ENCODE results near the gene SMURF1.

DNA sequence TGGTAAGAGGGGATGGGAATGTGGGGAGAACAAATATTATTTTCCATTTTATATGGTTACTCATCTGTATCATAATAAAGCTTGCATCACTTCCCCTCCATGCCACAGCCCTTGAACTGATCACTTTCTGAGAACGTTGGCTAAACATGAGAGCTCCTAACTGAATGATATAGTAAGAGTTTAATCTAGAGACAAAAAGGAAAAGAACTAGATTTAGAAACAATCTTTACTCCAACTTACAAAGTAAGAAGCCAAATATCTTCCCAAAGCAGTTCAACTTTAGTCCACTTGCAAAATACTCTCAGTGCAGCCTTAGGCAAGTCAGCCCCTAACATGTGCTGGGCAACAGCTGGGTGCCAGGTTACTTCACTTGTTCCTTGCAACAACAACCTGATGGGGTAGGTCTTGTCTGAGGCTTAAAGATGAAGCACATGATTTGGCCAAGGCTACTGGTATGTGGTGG lies 20.3 kb downstream of the SMURF1 start:
- no peak for TF ChIP-seq EZH2phosphoT487 (IDR thresholded peaks at IDR 0.05; ENCODE audit: insufficient read depth, low read depth)
- no peak for TF ChIP-seq EZH2 (IDR thresholded peaks at IDR 0.05; ENCODE audit: insufficient read depth, poor library complexity, severe bottlenecking)

All from GM23248 (cell line).